Kidney (tissue), 14 donors: ENCODE measurements around the gene JMJD4. TPM values are rescaled to one million over a fixed set of nuclear protein-coding genes. Genes with fewer than 3 reads are reported as not detected.
A peak's percentile ranks its signal among the peaks of the same experiment; 100 is the strongest.

Experiments
- DNase-seq, 5 donors: peaks; one replicate each; pipeline ENCODE4 v3.0.0-alpha.2; 2013 to 2020
- FAIRE-seq: peaks from 2 replicates; lab custom pipeline; 2012; peaks lifted over from hg19 to GRCh38; lab: Jason Lieb, UNC
- H3K27ac ChIP-seq, 2 donors: one replicate each; pipeline ENCODE4 v1.7.0; 2013; ENCODE audit warnings: low read depth in 2 of 2, low read length in 2 of 2, inconsistent platforms in 1 of 2
- H3K27me3 ChIP-seq: one replicate; pipeline ENCODE4 v1.7.1; 2013; ENCODE audit warnings: low read length, inconsistent platforms; ENCODE audit not compliant: control insufficient read depth, insufficient read depth
- H3K36me3 ChIP-seq, 3 donors: one replicate each; pipeline versions ENCODE4 v1.7.0 to v1.7.1; 2013; ENCODE audit warnings: low read length in 3 of 3, control low read depth in 1 of 3, inconsistent platforms in 1 of 3; ENCODE audit not compliant: insufficient read depth in 3 of 3, control insufficient read depth in 2 of 3
- H3K4me1 ChIP-seq, 3 donors: one replicate each; pipeline versions ENCODE4 v1.7.0 to v1.7.1; 2013; ENCODE audit warnings: low read length in 3 of 3, inconsistent platforms in 1 of 3, low read depth in 1 of 3; ENCODE audit not compliant: control insufficient read depth in 2 of 3, insufficient read depth in 2 of 3
- H3K4me3 ChIP-seq, 3 donors: one replicate each; pipeline versions ENCODE4 v1.7.0 to v1.8.1; 2013; ENCODE audit warnings: low read length in 3 of 3, control low read depth in 1 of 3, inconsistent platforms in 1 of 3
- H3K9ac ChIP-seq, 3 donors: one replicate each; pipeline versions ENCODE4 v1.7.0 to v1.7.1; 2013; ENCODE audit warnings: low read length in 3 of 3, control low read depth in 1 of 3, inconsistent platforms in 1 of 3
- H3K9me3 ChIP-seq, 3 donors: one replicate each; pipeline versions ENCODE4 v1.7.0 to v1.7.1; 2013; ENCODE audit warnings: low read length in 3 of 3, control low read depth in 1 of 3, inconsistent platforms in 1 of 3; ENCODE audit not compliant: control insufficient read depth in 2 of 3, insufficient read depth in 1 of 3
- intact Hi-C: fragments of 100-400 bp; cut with DNase I; formaldehyde crosslinking; loops from one replicate; pipeline ENCODE4 v1.11.1; 2022
- polyA plus RNA-seq: library from polyadenylated mRNA; stranded (reverse); fragments of 350-450 nt; fragmentation: Illumina TruSeq; extraction: RNeasy Lipid Tissue Mini Kit (QIAGEN cat#74804); gene quantifications from one replicate; pipeline ENCODE4 v1.2.3, GENCODE V29; 2014; ENCODE audit warnings: low read depth, low replicate concordance; ENCODE audit not compliant: insufficient read depth
- total RNA-seq: library from RNA; stranded (reverse); fragmentation: NEBNext Ultra II Directional; extraction: Animal tissue kit (Norgen Biotek cat#: 25700); gene quantifications from one replicate; pipeline ENCODE4 v1.2.1, GENCODE V29; 2021
- TF ChIP-seq, protein P1 (sequence below): IDR thresholded peaks from 3 replicates; pipeline ENCODE4 v1.5.1; 2012; ENCODE audit warnings: mild to moderate bottlenecking, moderate library complexity, borderline replicate concordance; ENCODE audit not compliant: insufficient read depth; ENCODE audit errors: extremely low read depth
- donor health status: control.
- donor health status: control.
- donor health status: control.
- donor health status: control.
- donor health status: control.
- donor health status: DM: yes; HTN: yes; CAD: no.
- donor health status: Normal renal cell carcinoma (clear cell type).

JMJD4 gene
- total and polyA plus RNA-seq, 2 donors from 2014 or later = 12.6 to 15.9 TPM

DNA sequence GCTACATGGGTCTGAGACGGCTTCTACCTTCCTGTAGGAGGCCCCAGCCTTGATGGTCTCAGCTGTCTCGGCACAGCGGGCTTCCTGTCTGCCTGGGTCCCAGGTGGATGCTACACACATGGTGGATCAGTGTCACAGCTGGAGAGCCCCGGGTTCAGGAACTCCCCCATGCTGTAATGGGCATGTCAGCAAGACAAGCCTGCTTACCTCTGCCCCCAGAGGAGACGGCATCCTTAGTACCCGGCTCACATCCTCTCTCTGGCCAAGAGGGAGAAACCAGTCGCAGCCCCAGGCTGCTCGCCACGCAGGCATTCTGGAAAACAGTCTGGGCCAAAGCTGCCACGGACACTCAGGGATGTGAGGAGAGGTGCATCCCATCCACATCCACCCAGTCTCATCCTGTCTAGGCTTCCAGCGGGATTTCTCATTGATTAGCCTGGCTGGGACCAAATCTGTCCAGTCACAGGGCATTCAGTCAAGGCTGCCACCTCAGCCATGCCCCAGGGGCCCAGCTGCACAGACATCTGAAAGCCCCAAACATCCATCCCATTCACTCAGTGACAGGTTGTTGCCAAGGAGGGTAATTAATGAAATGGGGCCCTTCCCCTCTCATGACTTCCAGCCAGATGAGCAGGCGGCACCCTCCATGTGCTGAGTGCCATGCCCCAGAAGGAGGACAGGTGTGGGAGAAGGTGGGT lies 10.6 kb upstream of the JMJD4 start:
- H3K27ac ChIP-seq = no peak overlapping the region

DNA sequence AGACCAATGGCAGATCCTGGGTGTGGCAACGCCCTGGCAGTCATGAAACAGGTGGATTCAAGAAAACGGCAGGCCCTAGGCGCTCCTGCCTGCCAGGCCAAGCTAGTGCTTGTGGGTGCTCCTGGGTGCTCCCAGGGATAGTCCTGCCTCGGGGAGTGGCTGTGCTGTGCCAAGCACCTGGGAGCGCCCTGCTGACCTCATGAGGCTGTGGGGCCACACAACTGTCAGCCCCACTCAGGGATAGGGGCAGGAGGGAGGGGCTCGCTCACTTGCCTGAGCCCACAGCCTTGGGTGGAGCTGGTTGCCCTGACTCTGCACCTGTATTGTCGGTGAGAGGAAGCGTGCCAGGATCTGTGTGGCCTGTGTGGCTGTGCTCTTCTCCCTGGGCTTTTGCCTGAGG lies 9.6 kb upstream of the JMJD4 start:
- Histone ChIP-seq H3K9me3 (no peaks in the 10 kb centered on the region), H3K4me3 (no peak overlapping the region), H3K9ac (no peak overlapping the region), H3K36me3 (peaks cover 3 to 8% (median 8%) of the 10 kb centered on the region in 3 donors), H3K27me3 (no peaks in the 10 kb centered on the region), H3K4me1 (no peaks in the 10 kb centered on the region), H3K27ac (no peak overlapping the region)
- DNase-seq = peak in 1 of 5 donors; percentile 56
- TF ChIP-seq, protein P1, sequence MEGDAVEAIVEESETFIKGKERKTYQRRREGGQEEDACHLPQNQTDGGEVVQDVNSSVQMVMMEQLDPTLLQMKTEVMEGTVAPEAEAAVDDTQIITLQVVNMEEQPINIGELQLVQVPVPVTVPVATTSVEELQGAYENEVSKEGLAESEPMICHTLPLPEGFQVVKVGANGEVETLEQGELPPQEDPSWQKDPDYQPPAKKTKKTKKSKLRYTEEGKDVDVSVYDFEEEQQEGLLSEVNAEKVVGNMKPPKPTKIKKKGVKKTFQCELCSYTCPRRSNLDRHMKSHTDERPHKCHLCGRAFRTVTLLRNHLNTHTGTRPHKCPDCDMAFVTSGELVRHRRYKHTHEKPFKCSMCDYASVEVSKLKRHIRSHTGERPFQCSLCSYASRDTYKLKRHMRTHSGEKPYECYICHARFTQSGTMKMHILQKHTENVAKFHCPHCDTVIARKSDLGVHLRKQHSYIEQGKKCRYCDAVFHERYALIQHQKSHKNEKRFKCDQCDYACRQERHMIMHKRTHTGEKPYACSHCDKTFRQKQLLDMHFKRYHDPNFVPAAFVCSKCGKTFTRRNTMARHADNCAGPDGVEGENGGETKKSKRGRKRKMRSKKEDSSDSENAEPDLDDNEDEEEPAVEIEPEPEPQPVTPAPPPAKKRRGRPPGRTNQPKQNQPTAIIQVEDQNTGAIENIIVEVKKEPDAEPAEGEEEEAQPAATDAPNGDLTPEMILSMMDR = no peak
- FAIRE-seq = no peak
- intact Hi-C loops = no loop called here

More for the DNA sequence above, 10.6 kb upstream of the JMJD4 start:
- H3K4me3 ChIP-seq = no peak overlapping the region
- peak in 1 of 5 donors; percentile 68 for DNase-seq
- no peaks in the 10 kb centered on the region for H3K9me3 ChIP-seq
- no peak overlapping the region for H3K9ac ChIP-seq
- H3K4me1 ChIP-seq = no peaks in the 10 kb centered on the region
- intact Hi-C loops = no loop called here
- no peaks in the 10 kb centered on the region for H3K27me3 ChIP-seq
- peaks cover 3 to 8% (median 8%) of the 10 kb centered on the region in 3 donors for H3K36me3 ChIP-seq
- FAIRE-seq = no peak
- TF ChIP-seq, protein P1 = no peak

DNA sequence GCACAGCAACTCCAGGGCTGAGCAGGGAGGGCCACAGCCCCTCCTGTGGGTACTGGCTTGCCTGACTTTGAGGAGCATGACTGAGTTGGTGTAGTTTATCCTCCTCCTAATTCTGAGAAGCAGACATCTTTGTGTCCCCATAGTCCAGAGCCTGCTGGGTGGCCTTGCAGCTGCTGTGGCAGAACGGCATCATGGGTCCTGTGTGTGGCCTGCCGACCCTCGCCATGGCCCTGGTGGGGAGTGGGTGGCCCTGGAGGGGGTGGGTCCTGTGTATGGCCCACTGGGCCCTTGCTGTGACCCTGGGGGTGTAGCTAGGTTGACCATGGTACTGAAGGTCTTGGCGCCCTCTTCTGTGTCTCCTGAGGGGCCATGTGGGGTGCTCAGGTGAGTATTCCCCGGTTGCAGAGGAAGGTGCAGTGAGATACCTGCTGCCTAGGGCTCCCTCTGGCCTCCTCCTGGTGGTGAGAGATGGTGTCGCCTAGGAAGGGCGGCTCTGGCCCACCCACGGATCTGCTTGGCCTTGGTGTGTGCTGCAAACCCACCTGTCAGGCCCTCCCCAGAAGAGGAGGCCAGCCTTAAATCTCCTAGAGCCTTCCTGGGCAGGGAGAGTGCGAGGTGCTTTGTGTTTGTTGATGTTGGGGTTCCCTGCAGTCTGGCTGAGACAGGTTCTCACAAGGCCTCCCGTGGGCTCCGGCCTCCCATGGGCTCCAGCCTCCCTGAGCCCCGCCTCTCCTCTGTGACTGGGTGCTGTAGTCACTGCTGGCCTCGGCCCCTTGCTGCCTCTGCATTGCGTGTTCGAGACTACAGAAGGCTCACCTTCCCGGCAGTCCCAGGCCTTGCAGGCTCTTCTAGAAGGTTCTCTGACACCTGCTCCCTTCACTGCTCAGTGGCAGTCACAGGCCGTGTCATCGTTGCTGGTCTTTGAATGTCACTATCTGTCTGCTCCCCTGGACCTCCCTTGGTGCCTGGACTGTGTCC lies 7.9 kb upstream of the JMJD4 start:
- TF ChIP-seq, protein P1 = no peak
- H3K9ac ChIP-seq = no peak overlapping the region
- intact Hi-C loops = no loop called here
- FAIRE-seq (no peak), DNase-seq (no peak)
- H3K4me1 ChIP-seq = no peaks in the 10 kb centered on the region
- peaks cover 0 to 2% (median under 1%) of the 10 kb centered on the region in 3 donors for H3K36me3 ChIP-seq
- H3K9me3 ChIP-seq = no peaks in the 10 kb centered on the region
- H3K4me3 ChIP-seq = no peak overlapping the region
- no peaks in the 10 kb centered on the region for H3K27me3 ChIP-seq
- no peak overlapping the region for H3K27ac ChIP-seq
